Uterus (tissue), 4 donors: ENCODE data around the gene DDA1. TPM values are rescaled to one million over a fixed set of nuclear protein-coding genes. Genes with fewer than 3 reads are reported as not detected.

Experiments
- DNase-seq, 2 donors: peaks; one replicate each; pipeline ENCODE4 v3.0.0-alpha.2; 2019 to 2020
- H3K27ac ChIP-seq, 2 donors: fragments of 200-600 bp; sonication (generic); 1 replicate in 1 of 2; 2 replicates in 1 of 2; pipeline ENCODE4 v1.5.1; 2016 to 2018
- H3K27me3 ChIP-seq, 2 donors: fragments of 200-600 bp; sonication (generic); one replicate each; pipeline ENCODE4 v1.5.1; 2018 to 2019; ENCODE audit warnings: control low read depth in 1 of 2
- H3K36me3 ChIP-seq, 2 donors: fragments of 200-600 bp; sonication (generic); one replicate each; pipeline ENCODE4 v1.5.1; 2019; ENCODE audit warnings: control low read depth in 1 of 2
- H3K4me1 ChIP-seq, 2 donors: fragments of 200-600 bp; sonication (generic); one replicate each; pipeline ENCODE4 v1.5.1; 2018 to 2019; ENCODE audit warnings: control low read depth in 1 of 2
- H3K4me3 ChIP-seq, 2 donors: fragments of 200-600 bp; sonication (generic); 1 replicate in 1 of 2; 2 replicates in 1 of 2; pipeline ENCODE4 v1.5.1; 2018 to 2019; ENCODE audit warnings: mild to moderate bottlenecking in 1 of 2
- H3K9me3 ChIP-seq, 2 donors: fragments of 200-600 bp; sonication (generic); one replicate each; pipeline ENCODE4 v1.5.1; 2019; ENCODE audit warnings: control low read depth in 1 of 2
- CTCF ChIP-seq, 4 experiments: fragments of 200-600 bp in 2 of 4; fragments of 450-650 bp in 2 of 4; sonication (generic) in 2 of 4; IDR thresholded peaks; one replicate each; pipeline ENCODE4 v1.5.1; 2016 to 2019; ENCODE audit warnings: antibody characterized with exemption in 4 of 4, mild to moderate bottlenecking in 2 of 4, moderate library complexity in 1 of 4
- POLR2A ChIP-seq, 2 donors: fragments of 450-650 bp; IDR thresholded peaks; one replicate each; pipeline ENCODE4 v1.6.1; 2016; ENCODE audit warnings: antibody characterized with exemption in 2 of 2, mild to moderate bottlenecking in 1 of 2, moderate library complexity in 1 of 2
- intact Hi-C: fragments of 100-400 bp; cut with DNase I; formaldehyde crosslinking; loops from one replicate; pipeline ENCODE4 v1.15.1; 2023; ENCODE audit warnings: low total_unique reads
- total RNA-seq, 4 donors: library from RNA; depleted of rRNA in 3 of 4; stranded (reverse); fragments of >200 nt in 3 of 4; gene quantifications; one replicate each; pipeline versions ENCODE4 v1.1.0 to v1.2.4, GENCODE V29; 2014 to 2023
- donor health status: DM: yes; HTN: yes; CAD: no.

Gene DDA1
- total RNA-seq, 4 donors from 2014 or later: 2.8 to 22.2 (median 8.9) TPM

DNA sequence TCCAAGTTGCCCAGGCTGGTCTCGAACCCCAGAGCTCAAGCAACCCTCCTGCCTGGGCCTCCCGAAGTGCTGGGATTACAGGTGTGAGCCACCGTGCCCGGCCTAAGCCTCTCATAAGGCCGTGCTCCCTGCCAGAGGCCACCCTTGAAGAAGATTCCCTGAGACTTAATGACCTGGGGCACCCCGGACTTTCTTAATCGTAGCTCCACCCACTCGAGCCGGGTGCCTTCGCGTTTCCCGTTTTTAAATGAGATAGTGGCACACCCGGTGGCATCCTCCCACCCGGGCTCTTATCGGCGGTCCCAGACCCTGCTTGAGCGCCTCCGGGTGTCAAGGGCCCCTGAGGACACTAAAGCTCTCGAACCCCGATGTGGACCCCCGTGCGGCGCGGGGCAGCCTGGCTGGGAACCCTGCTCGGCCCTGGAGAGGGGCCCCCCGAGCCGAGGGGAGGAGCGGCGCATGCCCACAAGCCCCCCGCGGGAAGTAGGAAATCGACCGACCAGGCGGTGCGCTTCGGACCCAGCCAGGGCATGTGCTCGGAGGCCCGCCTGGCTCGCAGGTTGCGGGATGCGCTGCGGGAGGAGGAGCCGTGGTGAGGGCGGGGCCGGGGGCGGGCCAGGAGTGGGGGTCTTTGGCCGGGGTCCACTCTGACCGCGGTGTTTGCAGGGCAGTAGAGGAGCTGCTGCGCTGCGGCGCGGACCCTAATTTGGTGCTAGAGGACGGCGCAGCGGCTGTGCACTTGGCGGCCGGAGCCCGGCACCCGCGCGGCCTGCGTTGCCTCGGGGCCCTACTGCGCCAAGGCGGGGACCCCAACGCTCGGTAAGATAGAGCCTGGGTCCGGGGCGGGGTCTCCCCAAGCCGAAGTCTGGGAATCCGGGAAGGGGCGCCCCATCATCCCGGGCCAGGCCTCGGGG, 27.7 kb upstream of the DDA1 start, which contains the start of gene ANKLE1:
TSS of gene ANKLE1 (plus strand) at position 511 of the 914 bp plus-strand sequence. CDS start at position 531, 20 bp downstream.
- Histone ChIP-seq H3K4me3 (no peak within 1 kb of the TSS), H3K36me3 (no peaks in the 10 kb centered on the region), H3K27me3 (peaks cover 5 to 12% of the 10 kb centered on the region in 2 donors), H3K9me3 (no peaks in the 10 kb centered on the region), H3K4me1 (peaks cover 0 to 13% of the 10 kb centered on the region in 2 donors), H3K27ac (no peak within 1 kb of the TSS)
- no peak for DNase-seq
- no peak for TF ChIP-seq CTCF (IDR thresholded peaks at IDR 0.05)
- intact Hi-C loops: no loop called here

DNA sequence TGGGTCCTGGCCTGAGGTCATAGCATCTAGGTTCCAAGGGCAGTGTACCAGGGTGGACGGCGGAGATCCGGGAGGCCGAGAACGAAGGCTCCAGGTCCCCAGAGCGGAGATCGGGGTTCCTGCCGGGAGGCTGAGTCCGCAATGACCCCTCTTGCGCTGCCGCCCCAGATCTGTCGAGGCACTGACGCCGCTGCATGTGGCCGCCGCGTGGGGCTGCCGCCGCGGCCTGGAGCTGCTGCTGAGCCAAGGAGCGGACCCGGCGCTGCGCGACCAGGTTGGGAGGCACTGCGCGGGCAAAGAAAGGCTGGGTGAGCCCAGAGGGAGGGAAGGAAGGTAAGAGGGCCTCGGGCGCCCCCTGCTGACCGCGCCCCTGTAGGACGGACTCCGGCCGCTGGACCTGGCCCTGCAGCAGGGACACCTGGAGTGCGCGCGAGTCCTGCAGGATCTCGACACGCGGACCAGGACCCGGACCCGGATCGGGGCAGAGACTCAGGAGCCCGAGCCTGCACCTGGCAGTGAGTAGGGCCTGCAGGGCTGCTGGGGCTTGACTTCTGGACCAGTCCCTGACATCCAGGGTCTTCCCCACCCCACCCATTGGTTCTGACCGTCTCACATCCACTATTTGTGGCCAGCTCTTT, 26.8 kb upstream of the DDA1 start:
- DNase-seq: peak; percentile 73 to 76
- Histone ChIP-seq H3K4me1 (peaks cover 0 to 13% of the 10 kb centered on the region in 2 donors), H3K9me3 (no peaks in the 10 kb centered on the region), H3K36me3 (no peaks in the 10 kb centered on the region), H3K4me3 (no peak overlapping the region), H3K27ac (no peak overlapping the region), H3K27me3 (peaks cover 5 to 12% of the 10 kb centered on the region in 2 donors)
- intact Hi-C loops: no loop called here
- TF ChIP-seq POLR2A (IDR thresholded peaks at IDR 0.05) (no peak), CTCF (IDR thresholded peaks at IDR 0.05) (peak; percentile 86 to 95 (median 87))

- TF ChIP-seq CTCF (IDR thresholded peaks at IDR 0.05) (no peak), POLR2A (IDR thresholded peaks at IDR 0.05) (no peak)
- intact Hi-C loops: no loop called here
- Histone ChIP-seq H3K4me3 (no peak overlapping the region), H3K4me1 (peaks cover 0 to 13% of the 10 kb centered on the region in 2 donors), H3K9me3 (no peaks in the 10 kb centered on the region), H3K27me3 (peaks cover 5 to 12% of the 10 kb centered on the region in 2 donors), H3K27ac (no peak overlapping the region), H3K36me3 (no peaks in the 10 kb centered on the region)
- no peak for DNase-seq
Measured at GRCh38 chr19:17283504-17283996, 25.8 kb upstream of the DDA1 start.

DNA sequence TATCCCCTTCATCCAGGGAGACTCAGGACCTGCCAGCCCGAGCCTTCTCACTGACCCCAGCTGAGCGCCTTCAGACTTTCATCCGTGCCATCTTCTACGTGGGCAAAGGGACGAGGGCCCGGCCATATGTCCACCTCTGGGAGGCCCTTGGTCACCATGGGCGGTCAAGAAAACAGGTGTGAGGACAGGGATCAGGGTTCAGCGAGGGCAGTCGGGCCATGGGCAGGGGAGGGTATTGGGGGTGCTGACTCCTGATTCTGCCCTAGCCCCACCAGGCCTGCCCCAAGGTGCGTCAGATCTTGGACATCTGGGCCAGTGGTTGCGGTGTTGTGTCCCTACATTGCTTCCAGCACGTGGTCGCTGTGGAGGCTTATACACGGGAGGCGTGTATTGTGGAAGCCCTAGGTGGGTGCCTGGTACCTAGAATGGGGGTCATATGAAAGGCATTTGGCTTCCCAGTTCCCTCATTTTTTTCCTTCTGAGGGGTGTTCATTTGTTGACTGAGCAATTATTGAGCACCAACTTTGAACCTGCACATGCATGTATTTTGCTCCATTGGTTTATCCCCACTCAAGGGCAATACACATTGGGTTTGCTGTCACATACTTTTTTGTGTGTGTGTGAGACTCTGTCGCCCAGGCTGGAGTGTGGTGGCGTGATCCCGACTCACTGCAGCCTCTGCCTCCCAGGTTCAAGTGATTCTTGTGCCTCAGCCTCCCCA, 23.8 kb upstream of the DDA1 start:
- no peak for DNase-seq
- Histone ChIP-seq H3K4me1 (peaks cover 0 to 13% of the 10 kb centered on the region in 2 donors), H3K9me3 (no peaks in the 10 kb centered on the region), H3K27me3 (peaks cover 5 to 12% of the 10 kb centered on the region in 2 donors), H3K27ac (no peak overlapping the region), H3K36me3 (no peaks in the 10 kb centered on the region), H3K4me3 (no peak overlapping the region)
- TF ChIP-seq POLR2A (IDR thresholded peaks at IDR 0.05) (no peak), CTCF (IDR thresholded peaks at IDR 0.05) (no peak)
- intact Hi-C loops: no loop called here
